BLaER1 treated with 17β-estradiol and CSF1 and Interleukin-3, amounts not matched to agents 10 nM and 100 nM (cell line): ENCODE measurements around the gene ZBTB16.

ENCODE experiments used
- H3K27ac ChIP-seq, 11 experiments: shearing (Covaris generic); formaldehyde crosslinking; 2 replicates each; pipeline ENCODE4 v1.8.1; 2022
- H3K27me3 ChIP-seq, 11 experiments: shearing (Covaris generic); formaldehyde crosslinking; 2 replicates each; pipeline ENCODE4 v1.8.1; 2022
- H3K36me3 ChIP-seq, 11 experiments: shearing (Covaris generic); formaldehyde crosslinking; 2 replicates each; pipeline ENCODE4 v1.8.1; 2022
- H3K4me1 ChIP-seq, 10 experiments: shearing (Covaris generic); formaldehyde crosslinking; 2 replicates each; pipeline ENCODE4 v1.8.1; 2022
- H3K4me2 ChIP-seq, 11 experiments: shearing (Covaris generic); formaldehyde crosslinking; 2 replicates each; pipeline ENCODE4 v1.8.1; 2022
- H3K4me3 ChIP-seq, 10 experiments: shearing (Covaris generic); formaldehyde crosslinking; 2 replicates each; pipeline ENCODE4 v1.8.1; 2022
- H3K9ac ChIP-seq, 11 experiments: shearing (Covaris generic); formaldehyde crosslinking; 2 replicates each; pipeline ENCODE4 v1.8.1; 2022
- H3K9me3 ChIP-seq, 11 experiments: shearing (Covaris generic); formaldehyde crosslinking; replicated peaks in 1 of 11; 2 replicates each; pipeline ENCODE4 v1.8.1; 2022
- H4K20me1 ChIP-seq, 11 experiments: shearing (Covaris generic); formaldehyde crosslinking; 2 replicates each; pipeline ENCODE4 v1.8.1; 2022
- Cebpa-rat ChIP-seq, 11 experiments: shearing (Covaris generic); IDR thresholded peaks; 2 replicates each; pipeline ENCODE4 v1.8.1; 2022

Gene ZBTB16

DNA sequence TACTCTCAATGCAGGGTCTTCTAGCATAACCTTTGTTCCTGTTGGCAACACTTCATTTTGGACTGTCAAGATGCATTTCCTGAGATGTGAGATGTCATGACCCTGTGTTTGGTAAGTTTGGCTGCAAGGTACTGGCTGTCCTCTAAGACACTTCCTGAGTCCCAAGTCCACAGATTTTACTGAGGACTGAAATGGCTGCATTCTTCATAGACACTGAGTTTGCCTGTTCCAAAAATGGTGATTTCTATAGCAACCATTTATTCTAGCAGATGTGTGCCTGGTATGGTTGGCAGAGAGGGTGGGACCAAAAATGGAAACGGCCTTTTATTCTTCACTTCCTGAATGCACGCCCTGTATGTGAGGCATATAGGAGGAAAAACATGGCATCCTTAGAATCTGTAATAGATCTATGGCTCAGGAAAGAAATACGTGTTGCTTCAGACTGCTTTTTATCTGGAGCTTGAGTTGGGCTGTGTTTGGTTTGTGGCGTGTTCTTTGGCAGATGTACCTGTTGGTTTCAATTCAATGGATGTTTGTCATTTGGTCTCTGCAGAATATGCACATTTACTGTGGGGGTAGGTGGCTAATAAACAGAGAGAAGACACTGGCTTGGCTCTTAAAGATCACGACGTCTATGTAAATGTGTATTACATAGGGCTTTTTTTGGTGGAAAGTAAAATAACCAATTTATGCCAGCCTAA lies 62.4 kb downstream of the ZBTB16 start:
- Histone ChIP-seq H3K4me3 (no peak overlapping the region), H3K4me1 (no peaks in the 10 kb centered on the region), H3K27ac (no peak overlapping the region), H3K36me3 (no peaks in the 10 kb centered on the region), H3K27me3 (peaks cover 0 to 11% (median 0%) of the 10 kb centered on the region in 11 experiments; a peak in 2 of 22 replicates), H3K9ac (no peak overlapping the region), H3K4me2 (no peak overlapping the region), H3K9me3 (no peaks in the 10 kb centered on the region), H4K20me1 (no peaks in the 10 kb centered on the region)
- TF ChIP-seq Cebpa-rat (IDR thresholded peaks at IDR 0.05) = no peak

GRCh38 chr11:114122686-114123085 lies 63.2 kb downstream of the ZBTB16 start:
- H3K9me3 ChIP-seq = no peaks in the 10 kb centered on the region
- no peak overlapping the region for H3K9ac ChIP-seq
- no peaks in the 10 kb centered on the region for H3K36me3 ChIP-seq
- H3K27ac ChIP-seq = no peak overlapping the region
- H3K4me2 ChIP-seq = no peak overlapping the region
- H3K27me3 ChIP-seq = peaks cover 0 to 11% (median 0%) of the 10 kb centered on the region in 11 experiments; a peak in 2 of 22 replicates
- no peaks in the 10 kb centered on the region for H4K20me1 ChIP-seq
- H3K4me1 ChIP-seq = no peaks in the 10 kb centered on the region
- no peak for TF ChIP-seq Cebpa-rat (IDR thresholded peaks at IDR 0.05)
- H3K4me3 ChIP-seq = no peak overlapping the region

DNA sequence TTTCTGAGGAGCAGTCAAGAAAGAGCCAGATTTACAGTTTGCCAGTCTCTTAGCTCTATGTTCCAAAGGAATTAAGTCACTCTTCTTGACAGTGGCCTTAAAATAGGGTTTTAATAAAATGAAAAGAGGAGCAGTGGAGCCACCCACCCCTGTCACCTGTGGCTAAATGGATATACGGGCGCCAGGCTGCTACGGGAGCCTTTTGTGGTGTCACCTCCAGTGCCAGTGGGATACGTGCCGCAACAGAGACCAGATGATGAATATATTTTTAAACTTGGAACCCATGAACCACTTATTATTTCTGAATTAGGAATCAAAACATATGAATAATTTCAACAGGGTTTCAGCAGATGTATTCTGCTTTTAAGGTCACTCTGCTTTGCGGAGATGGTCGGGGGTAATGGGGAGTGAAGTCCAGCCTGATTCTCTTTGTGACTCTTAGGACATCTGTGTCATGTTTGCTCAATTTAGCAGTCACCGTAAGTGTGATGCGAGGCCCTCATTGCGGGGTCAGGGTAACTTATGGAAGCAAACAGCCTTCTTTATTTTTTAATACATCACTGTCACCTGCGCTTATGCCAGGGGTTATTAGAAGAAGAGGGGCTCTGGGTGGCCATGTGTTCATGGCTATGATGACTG lies 64.3 kb downstream of the ZBTB16 start:
- H3K27ac ChIP-seq = no peak overlapping the region
- no peaks in the 10 kb centered on the region for H3K36me3 ChIP-seq
- no peaks in the 10 kb centered on the region for H3K9me3 ChIP-seq
- no peak overlapping the region for H3K4me3 ChIP-seq
- no peak for TF ChIP-seq Cebpa-rat (IDR thresholded peaks at IDR 0.05)
- H3K4me1 ChIP-seq = no peaks in the 10 kb centered on the region
- no peak overlapping the region for H3K9ac ChIP-seq
- H3K27me3 ChIP-seq = peaks cover 0 to 22% (median 0%) of the 10 kb centered on the region in 11 experiments; a peak in 3 of 22 replicates
- H3K4me2 ChIP-seq = no peak overlapping the region
- H4K20me1 ChIP-seq = no peaks in the 10 kb centered on the region

DNA sequence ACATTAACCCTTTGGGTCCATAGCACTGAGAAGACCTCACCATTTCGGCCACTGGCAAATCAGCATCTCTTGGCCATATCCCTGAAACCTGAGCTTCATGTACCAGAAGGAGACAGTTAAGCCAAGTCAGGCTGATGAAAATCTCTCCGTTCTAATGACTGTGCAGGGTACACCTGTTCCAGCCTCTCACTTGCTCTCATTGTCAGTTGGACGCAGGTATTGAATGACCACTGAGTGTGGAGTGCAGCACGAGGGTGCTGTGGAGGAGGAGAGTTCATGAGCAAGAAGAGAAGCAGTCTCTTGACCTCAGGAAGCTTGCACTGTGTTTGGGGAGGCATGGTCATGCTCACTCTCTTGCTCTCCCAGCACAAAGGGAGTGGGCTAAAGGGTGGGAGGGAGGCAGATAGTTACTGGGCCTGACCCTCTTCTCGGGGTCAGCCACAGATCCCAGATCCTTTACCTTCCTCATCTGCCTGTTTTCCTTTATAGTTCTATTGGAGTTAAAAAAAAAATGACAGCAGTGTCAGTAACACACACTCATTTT lies 65.2 kb downstream of the ZBTB16 start:
- TF ChIP-seq Cebpa-rat (IDR thresholded peaks at IDR 0.05) = no peak
- Histone ChIP-seq H4K20me1 (no peaks in the 10 kb centered on the region), H3K36me3 (no peaks in the 10 kb centered on the region), H3K4me2 (no peak overlapping the region), H3K4me1 (no peaks in the 10 kb centered on the region), H3K27ac (no peak overlapping the region), H3K9me3 (no peaks in the 10 kb centered on the region), H3K9ac (no peak overlapping the region), H3K27me3 (peaks cover 0 to 22% (median 0%) of the 10 kb centered on the region in 11 experiments; a peak in 3 of 22 replicates), H3K4me3 (no peak overlapping the region)

- H3K36me3 ChIP-seq = no peaks in the 10 kb centered on the region
- no peak overlapping the region for H3K4me3 ChIP-seq
Observed at GRCh38 chr11:114125531-114125930, 66.0 kb downstream of the ZBTB16 start.

GRCh38 chr11:114125959-114126358 lies 66.4 kb downstream of the ZBTB16 start:
- Histone ChIP-seq H3K27me3 (peaks cover 0 to 18% (median 0%) of the 10 kb centered on the region in 11 experiments; a peak in 4 of 22 replicates), H3K27ac (no peak overlapping the region), H4K20me1 (no peaks in the 10 kb centered on the region; a peak in 1 of 22 replicates), H3K9ac (no peak overlapping the region), H3K36me3 (no peaks in the 10 kb centered on the region), H3K4me1 (no peaks in the 10 kb centered on the region), H3K9me3 (no peaks in the 10 kb centered on the region), H3K4me3 (no peak overlapping the region), H3K4me2 (no peak overlapping the region)
- no peak for TF ChIP-seq Cebpa-rat (IDR thresholded peaks at IDR 0.05)

More at GRCh38 chr11:114125531-114125930, 66.0 kb downstream of the ZBTB16 start:
- H3K27me3 ChIP-seq = peaks cover 0 to 15% (median 0%) of the 10 kb centered on the region in 11 experiments; a peak in 4 of 22 replicates
- no peak overlapping the region for H3K4me2 ChIP-seq
- H3K9ac ChIP-seq = no peak overlapping the region
- no peak for TF ChIP-seq Cebpa-rat (IDR thresholded peaks at IDR 0.05)
- no peaks in the 10 kb centered on the region; a peak in 1 of 22 replicates for H4K20me1 ChIP-seq
- H3K4me1 ChIP-seq = no peaks in the 10 kb centered on the region
- no peaks in the 10 kb centered on the region for H3K9me3 ChIP-seq
- H3K27ac ChIP-seq = no peak overlapping the region

DNA sequence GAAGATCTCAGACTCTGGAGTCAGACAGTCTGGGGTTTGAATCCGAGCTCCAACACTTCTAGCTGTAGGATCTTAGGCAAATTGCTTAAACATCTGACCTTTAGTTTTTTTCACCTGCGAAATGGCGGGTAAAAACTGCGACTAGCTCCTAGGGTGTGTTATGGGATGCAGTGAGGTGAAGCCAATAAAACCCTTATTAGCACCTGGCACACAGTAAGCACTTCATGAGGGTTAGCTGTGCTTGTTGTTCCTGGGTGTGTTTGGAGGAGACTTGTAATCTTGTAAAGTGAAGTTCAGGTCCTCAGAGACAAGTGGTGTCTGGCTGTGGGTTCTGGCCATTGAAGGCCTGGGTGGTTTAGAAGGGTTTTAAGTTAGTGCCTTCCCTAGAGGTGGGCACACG lies 68.9 kb downstream of the ZBTB16 start:
- H3K4me3 ChIP-seq = no peak overlapping the region
- no peak for TF ChIP-seq Cebpa-rat (IDR thresholded peaks at IDR 0.05)
- H3K27me3 ChIP-seq = peaks cover 0 to 20% (median 0%) of the 10 kb centered on the region in 11 experiments; a peak in 4 of 22 replicates
- no peaks in the 10 kb centered on the region for H3K4me1 ChIP-seq
- H3K4me2 ChIP-seq = no peak overlapping the region
- no peak overlapping the region for H3K9ac ChIP-seq
- H3K9me3 ChIP-seq = no peaks in the 10 kb centered on the region
- H3K36me3 ChIP-seq = no peaks in the 10 kb centered on the region
- no peak overlapping the region for H3K27ac ChIP-seq
- no peaks in the 10 kb centered on the region; a peak in 1 of 22 replicates for H4K20me1 ChIP-seq

GRCh38 chr11:114129142-114129541 lies 69.6 kb downstream of the ZBTB16 start:
- no peak overlapping the region for H3K4me3 ChIP-seq
- peaks cover 0 to 20% (median 0%) of the 10 kb centered on the region in 11 experiments; a peak in 4 of 22 replicates for H3K27me3 ChIP-seq
- no peak overlapping the region for H3K27ac ChIP-seq
- no peak overlapping the region for H3K4me2 ChIP-seq
- H3K36me3 ChIP-seq = no peaks in the 10 kb centered on the region
- H3K9me3 ChIP-seq = no peaks in the 10 kb centered on the region
- no peaks in the 10 kb centered on the region; a peak in 1 of 22 replicates for H4K20me1 ChIP-seq
- no peak for TF ChIP-seq Cebpa-rat (IDR thresholded peaks at IDR 0.05)
- no peak overlapping the region for H3K9ac ChIP-seq
- no peaks in the 10 kb centered on the region for H3K4me1 ChIP-seq

DNA sequence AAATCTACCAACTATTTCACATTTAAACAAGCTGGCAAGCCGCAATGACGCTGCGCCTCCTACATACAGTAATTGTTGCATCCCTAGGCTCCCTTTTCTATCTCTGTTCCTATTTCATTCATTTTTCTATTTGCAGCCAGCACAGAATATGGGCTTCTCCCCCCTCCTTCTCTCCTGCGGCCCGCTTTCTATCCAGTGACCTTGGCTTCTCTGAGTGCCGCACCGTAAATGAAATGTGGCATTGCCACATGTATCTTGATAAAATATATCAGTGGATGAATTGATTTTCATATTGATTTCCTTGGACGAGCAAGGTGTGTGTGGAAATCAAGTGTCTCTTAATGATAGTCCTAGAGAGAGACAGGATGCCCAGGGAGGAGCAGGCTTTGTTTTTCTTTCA lies 70.2 kb downstream of the ZBTB16 start:
- Histone ChIP-seq H3K27me3 (peaks cover 0 to 20% (median 0%) of the 10 kb centered on the region in 11 experiments; a peak in 4 of 22 replicates), H3K4me2 (no peak overlapping the region), H4K20me1 (no peaks in the 10 kb centered on the region; a peak in 1 of 22 replicates), H3K9me3 (no peaks in the 10 kb centered on the region), H3K4me3 (no peak overlapping the region), H3K4me1 (no peaks in the 10 kb centered on the region; a peak in 2 of 20 replicates), H3K9ac (no peak overlapping the region), H3K36me3 (no peaks in the 10 kb centered on the region), H3K27ac (no peak overlapping the region)
- TF ChIP-seq Cebpa-rat (IDR thresholded peaks at IDR 0.05) = no peak
